ENCODE results near the gene USP3.

- TF ChIP-seq CTCF (IDR thresholded peaks at IDR 0.05; ENCODE audit: low read depth, low read length, poor library complexity, severe bottlenecking) (no peak), EZH2phosphoT487 (IDR thresholded peaks at IDR 0.05; ENCODE audit: borderline replicate concordance, low read length) (no peak)
These were observed 11.0 kb upstream of the USP3 start for GRCh38 chr15:63493436-63493835.

All from DOHH2 (cell line).